ENCODE data around the gene HOXA4.

GRCh38 chr7:27174874-27175625, 44.5 kb upstream of the HOXA4 start:
- TF ChIP-seq CTCF (conservative IDR thresholded peaks at IDR 0.05; ENCODE audit: low read length) (no peak), EZH2phosphoT487 (IDR thresholded peaks at IDR 0.05; ENCODE audit: borderline replicate concordance) (no peak)

Data from Loucy (cell line).